Omental fat pad (tissue), 4 donors: Measurements from ENCODE around the gene STX5. TPM values are rescaled to one million over a fixed set of nuclear protein-coding genes. Genes with fewer than 3 reads are reported as not detected.

Experiments used
- ATAC-seq: fragments of 150-250 bp; one replicate; pipeline ENCODE4 v1.9.1; 2016; ENCODE audit warnings: mild to moderate bottlenecking, moderate library complexity; ENCODE audit not compliant: low FRiP score
- DNase-seq: peaks from one replicate; pipeline ENCODE4 v3.0.0-alpha.2; 2019; ENCODE audit warnings: low spot score
- total RNA-seq, 4 donors: library from RNA; depleted of rRNA; stranded (reverse); fragments of >200 nt; gene quantifications; one replicate each; pipeline ENCODE4 v1.1.0, GENCODE V29; 2016
- TF ChIP-seq, protein P1 (sequence below), 3 donors: fragments of 450-650 bp; IDR thresholded peaks; one replicate each; pipeline ENCODE4 v1.5.1; 2016 to 2017; ENCODE audit warnings: antibody characterized with exemption in 3 of 3, mild to moderate bottlenecking in 3 of 3, moderate library complexity in 2 of 3

The STX5 gene, protein sequence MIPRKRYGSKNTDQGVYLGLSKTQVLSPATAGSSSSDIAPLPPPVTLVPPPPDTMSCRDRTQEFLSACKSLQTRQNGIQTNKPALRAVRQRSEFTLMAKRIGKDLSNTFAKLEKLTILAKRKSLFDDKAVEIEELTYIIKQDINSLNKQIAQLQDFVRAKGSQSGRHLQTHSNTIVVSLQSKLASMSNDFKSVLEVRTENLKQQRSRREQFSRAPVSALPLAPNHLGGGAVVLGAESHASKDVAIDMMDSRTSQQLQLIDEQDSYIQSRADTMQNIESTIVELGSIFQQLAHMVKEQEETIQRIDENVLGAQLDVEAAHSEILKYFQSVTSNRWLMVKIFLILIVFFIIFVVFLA
- 10 to 100 TPM; 32.2 to 43.1 (median 37.4) TPM for total RNA-seq

DNA sequence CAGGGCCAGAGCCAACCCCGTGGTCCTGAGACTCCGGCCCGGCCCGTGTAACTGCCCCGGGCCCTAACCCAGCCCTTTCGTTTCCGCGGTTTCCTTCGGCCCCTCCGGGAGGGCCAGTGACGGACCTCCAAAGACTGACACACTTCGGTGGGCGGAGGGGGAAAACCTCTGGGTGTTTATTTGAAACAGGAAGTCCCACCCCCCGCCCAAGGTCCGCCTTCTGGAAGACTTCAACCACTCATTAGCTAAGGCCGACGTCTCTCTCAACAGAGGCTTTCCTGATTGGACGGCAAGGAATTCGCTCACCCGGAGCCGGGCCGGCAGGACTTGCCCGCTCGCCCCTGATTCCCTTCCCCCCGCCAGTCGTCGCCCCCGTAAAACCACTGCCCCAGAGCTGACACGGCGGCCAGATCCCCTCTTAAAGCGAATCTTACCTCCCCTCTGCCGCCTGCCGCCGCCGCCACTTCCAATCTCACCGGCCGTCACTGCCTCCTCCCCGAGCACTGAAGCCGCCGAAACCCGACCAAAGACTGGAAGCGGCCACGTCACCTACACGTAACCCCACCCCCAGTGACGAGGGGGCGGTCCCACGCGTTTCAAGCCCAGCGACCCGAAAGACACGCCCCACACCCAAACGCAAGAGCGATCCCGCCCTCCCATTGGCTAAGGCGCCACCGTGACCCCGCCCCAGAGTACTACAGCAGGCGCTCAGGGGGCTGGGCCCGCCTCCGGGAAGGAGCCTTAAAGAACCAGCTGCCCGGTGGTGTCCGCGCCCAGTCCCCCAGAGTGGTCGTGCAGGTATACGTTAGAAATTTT, at the start of gene STX5:
Gene STX5 (minus strand): TSS at position 532 of the 816 bp plus-strand sequence. CDS start 808 bp downstream, outside the sequence.
- DNase-seq (peak; percentile 98), ATAC-seq (peak; percentile 96)
- TF ChIP-seq, protein P1, sequence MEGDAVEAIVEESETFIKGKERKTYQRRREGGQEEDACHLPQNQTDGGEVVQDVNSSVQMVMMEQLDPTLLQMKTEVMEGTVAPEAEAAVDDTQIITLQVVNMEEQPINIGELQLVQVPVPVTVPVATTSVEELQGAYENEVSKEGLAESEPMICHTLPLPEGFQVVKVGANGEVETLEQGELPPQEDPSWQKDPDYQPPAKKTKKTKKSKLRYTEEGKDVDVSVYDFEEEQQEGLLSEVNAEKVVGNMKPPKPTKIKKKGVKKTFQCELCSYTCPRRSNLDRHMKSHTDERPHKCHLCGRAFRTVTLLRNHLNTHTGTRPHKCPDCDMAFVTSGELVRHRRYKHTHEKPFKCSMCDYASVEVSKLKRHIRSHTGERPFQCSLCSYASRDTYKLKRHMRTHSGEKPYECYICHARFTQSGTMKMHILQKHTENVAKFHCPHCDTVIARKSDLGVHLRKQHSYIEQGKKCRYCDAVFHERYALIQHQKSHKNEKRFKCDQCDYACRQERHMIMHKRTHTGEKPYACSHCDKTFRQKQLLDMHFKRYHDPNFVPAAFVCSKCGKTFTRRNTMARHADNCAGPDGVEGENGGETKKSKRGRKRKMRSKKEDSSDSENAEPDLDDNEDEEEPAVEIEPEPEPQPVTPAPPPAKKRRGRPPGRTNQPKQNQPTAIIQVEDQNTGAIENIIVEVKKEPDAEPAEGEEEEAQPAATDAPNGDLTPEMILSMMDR (IDR thresholded peaks at IDR 0.05) = no peak

DNA sequence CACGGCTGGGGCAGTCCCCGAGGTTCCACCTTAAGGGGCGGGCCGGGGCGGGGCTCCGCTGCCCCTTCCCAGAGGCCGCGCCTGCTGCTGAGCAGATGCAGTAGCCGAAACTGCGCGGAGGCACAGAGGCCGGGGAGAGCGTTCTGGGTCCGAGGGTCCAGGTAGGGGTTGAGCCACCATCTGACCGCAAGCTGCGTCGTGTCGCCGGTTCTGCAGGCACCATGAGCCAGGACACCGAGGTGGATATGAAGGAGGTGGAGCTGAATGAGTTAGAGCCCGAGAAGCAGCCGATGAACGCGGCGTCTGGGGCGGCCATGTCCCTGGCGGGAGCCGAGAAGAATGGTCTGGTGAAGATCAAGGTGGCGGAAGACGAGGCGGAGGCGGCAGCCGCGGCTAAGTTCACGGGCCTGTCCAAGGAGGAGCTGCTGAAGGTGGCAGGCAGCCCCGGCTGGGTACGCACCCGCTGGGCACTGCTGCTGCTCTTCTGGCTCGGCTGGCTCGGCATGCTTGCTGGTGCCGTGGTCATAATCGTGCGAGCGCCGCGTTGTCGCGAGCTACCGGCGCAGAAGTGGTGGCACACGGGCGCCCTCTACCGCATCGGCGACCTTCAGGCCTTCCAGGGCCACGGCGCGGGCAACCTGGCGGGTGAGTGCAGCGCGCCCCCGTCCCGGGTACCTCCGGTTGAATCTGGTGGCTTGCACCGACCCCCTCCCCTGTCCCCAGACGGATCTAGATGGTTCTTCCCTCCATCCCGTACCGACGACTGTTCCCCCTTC, 49.1 kb upstream of the STX5 start, which contains the start of gene SLC3A2:
Gene SLC3A2 (plus strand): TSS at position 94 of the 776 bp plus-strand sequence. CDS start 128 bp downstream, at position 222.
- peak; percentile 84 for ATAC-seq
- TF ChIP-seq, protein P1 (IDR thresholded peaks at IDR 0.05) = peak in 2 of 3 donors; percentile 3 to 16
- peak; percentile 48 for DNase-seq

DNA sequence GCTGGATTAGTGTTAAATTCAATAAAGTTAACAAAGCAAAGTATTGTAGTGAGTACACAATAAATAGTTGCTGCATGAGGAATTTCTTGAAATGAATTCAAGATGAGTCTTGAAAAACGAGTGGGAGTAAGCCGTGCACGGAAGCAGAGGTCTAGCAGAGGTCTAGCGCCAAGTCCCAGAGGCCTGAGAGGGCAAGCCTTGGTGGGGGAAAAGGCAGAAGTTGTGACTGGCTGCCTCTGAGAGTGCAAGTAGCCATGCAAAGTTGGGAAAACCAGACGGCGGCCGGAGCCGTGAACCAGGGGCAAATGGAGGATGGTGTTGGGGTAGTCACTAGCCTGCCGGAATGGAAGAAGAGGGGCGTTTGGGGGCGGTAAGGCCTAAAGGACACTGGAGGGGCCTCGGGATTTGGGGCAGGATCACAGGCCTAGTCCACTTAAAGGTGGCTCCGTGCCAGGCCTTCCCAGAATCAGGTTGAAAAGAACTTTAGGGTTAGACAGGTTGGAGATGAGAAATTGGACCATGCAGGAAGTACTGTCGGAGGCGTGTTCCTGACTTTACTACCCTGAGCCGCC, 48.5 kb upstream of the STX5 start:
- DNase-seq (peak; percentile 59), ATAC-seq (peak; percentile 69)
- TF ChIP-seq, protein P1 (IDR thresholded peaks at IDR 0.05) = no peak

DNA sequence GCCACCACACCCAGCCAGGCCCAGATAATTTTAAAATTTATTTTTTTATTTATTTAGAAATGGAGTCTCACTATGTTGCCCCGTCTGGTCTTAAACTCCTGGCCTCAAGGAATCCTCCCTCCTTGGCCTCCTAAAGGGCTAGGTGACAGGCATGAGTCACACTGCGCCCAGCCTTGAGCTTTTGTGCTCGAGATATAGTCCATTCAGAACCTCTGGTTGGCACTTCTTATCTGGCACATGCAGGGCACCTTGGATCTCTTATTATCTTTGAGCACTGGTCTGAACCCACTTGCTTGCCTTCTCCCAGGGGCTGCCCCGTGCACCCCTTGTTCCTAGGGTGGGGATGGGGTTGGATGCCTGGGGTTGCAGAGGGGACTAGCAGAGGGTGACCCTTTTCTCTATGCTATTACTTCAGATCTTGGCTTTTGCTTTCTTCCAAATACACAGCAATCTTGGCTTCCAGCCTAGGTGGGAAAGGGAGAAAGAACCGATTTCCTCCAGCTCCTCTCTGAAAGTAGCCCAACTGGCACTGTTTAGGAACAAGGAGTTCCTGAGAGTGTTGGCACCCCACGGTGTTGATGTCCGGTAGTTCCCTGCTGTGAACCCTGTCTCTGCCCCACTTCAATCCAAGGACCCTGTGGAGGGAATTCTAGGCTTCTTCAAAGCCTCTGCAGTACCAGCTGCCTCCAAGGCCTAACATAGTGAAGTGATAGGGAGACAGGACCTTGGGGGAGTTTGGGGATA, 47.6 kb upstream of the STX5 start:
- TF ChIP-seq, protein P1 (IDR thresholded peaks at IDR 0.05) = no peak
- DNase-seq (no peak), ATAC-seq (no peak)

DNA sequence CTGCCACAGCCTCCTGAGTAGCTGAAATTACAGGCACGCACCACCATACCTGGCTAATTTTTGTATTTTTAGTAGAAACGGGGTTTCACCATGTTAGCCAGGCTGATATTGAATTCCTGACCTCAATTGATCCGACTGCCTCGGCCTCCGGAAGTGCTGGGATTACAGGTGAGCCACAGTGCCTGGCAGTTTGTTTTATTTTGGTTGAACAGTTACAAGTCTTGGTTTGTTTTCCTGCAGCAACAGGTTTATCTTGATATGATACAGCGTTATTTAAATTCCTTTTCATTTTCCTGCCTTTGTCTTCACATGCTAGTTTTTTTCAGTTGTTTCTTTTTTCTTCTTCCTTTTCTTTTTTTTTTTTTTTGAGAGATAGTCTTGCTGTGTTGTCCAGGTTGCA, 44.9 kb upstream of the STX5 start:
- DNase-seq = no peak
- TF ChIP-seq, protein P1 (IDR thresholded peaks at IDR 0.05) = no peak
- no peak for ATAC-seq
